Neural progenitor cell (in vitro differentiated cells): ENCODE measurements around the gene CEP131. TPM values are rescaled to one million over a fixed set of nuclear protein-coding genes. Genes with fewer than 3 reads are reported as not detected.

Experiments
- DNase-seq: peaks from one replicate; pipeline ENCODE4 v3.0.0-alpha.2; 2016; ENCODE audit warnings: low spot score
- H2AFZ ChIP-seq: fragments of 200-600 bp; sonication (generic); replicated peaks from 2 replicates; pipeline ENCODE4 v1.6.1; 2016; ENCODE audit warnings: antibody characterized with exemption
- H3F3A ChIP-seq: fragments of 200-600 bp; sonication (generic); 2 replicates; pipeline ENCODE4 v1.6.1; 2016; ENCODE audit warnings: antibody characterized with exemption, low read depth
- H3K27ac ChIP-seq: fragments of 200-600 bp; sonication (generic); 2 replicates; pipeline ENCODE4 v1.5.1; 2016; ENCODE audit warnings: mild to moderate bottlenecking
- H3K27me3 ChIP-seq: fragments of 200-600 bp; sonication (generic); 2 replicates; pipeline ENCODE4 v1.6.1; 2016; ENCODE audit warnings: mild to moderate bottlenecking, moderate library complexity
- H3K36me3 ChIP-seq: fragments of 200-600 bp; sonication (generic); 2 replicates; pipeline ENCODE4 v1.5.1; 2016
- H3K4me1 ChIP-seq: fragments of 200-600 bp; sonication (generic); 2 replicates; pipeline ENCODE4 v1.6.1; 2016; ENCODE audit warnings: mixed run types
- H3K4me2 ChIP-seq: fragments of 200-600 bp; sonication (generic); 2 replicates; pipeline ENCODE4 v1.6.1; 2016
- H3K4me3 ChIP-seq: fragments of 200-600 bp; sonication (generic); 2 replicates; pipeline ENCODE4 v1.5.1; 2016
- H3K79me2 ChIP-seq: fragments of 200-600 bp; sonication (generic); 2 replicates; pipeline ENCODE4 v1.6.1; 2016; ENCODE audit warnings: low read depth
- H3K9ac ChIP-seq: fragments of 200-600 bp; sonication (generic); 2 replicates; pipeline ENCODE4 v1.6.1; 2016
- H3K9me3 ChIP-seq: fragments of 200-600 bp; sonication (generic); 2 replicates; pipeline ENCODE4 v1.5.1; 2016; ENCODE audit warnings: low read depth
- H4K20me1 ChIP-seq: fragments of 200-600 bp; sonication (generic); 2 replicates; pipeline ENCODE4 v1.6.1; 2016; ENCODE audit warnings: low read depth
- H3K27ac Mint-ChIP-seq: 3 replicates; pipeline ENCODE4 v1.8.0; 2021; ENCODE audit warnings: mixed read lengths
- H3K27me3 Mint-ChIP-seq: 2 replicates; pipeline ENCODE4 v1.8.0; 2022; ENCODE audit warnings: low read depth, mild to moderate bottlenecking, inconsistent platforms, moderate library complexity, mixed read lengths; ENCODE audit not compliant: insufficient read depth
- H3K36me3 Mint-ChIP-seq: 3 replicates; pipeline ENCODE4 v1.8.0; 2021; ENCODE audit warnings: mixed read lengths
- H3K4me1 Mint-ChIP-seq: 3 replicates; pipeline ENCODE4 v1.8.0; 2021; ENCODE audit warnings: mixed read lengths
- H3K4me3 Mint-ChIP-seq: 3 replicates; pipeline ENCODE4 v1.8.0; 2021; ENCODE audit warnings: mild to moderate bottlenecking, moderate library complexity, mixed read lengths
- H3K9me3 Mint-ChIP-seq: 3 replicates; pipeline ENCODE4 v1.8.0; 2020; ENCODE audit warnings: mixed read lengths
- CTCF ChIP-seq: fragments of 200-600 bp; sonication (generic); IDR thresholded peaks from 2 replicates; pipeline ENCODE4 v1.5.1; 2017; ENCODE audit warnings: antibody characterized with exemption, mild to moderate bottlenecking
- EZH2 ChIP-seq: fragments of 200-600 bp; sonication (generic); IDR thresholded peaks from 2 replicates; pipeline ENCODE4 v1.6.1; 2017; ENCODE audit warnings: antibody characterized with exemption, mild to moderate bottlenecking, moderate library complexity
- EZH2phosphoT487 ChIP-seq: fragments of 200-600 bp; sonication (generic); IDR thresholded peaks from 2 replicates; pipeline ENCODE4 v1.6.1; 2017; ENCODE audit warnings: antibody characterized with exemption
- total RNA-seq: library from RNA; depleted of rRNA; stranded (reverse); fragments of >200 nt; gene quantifications from 2 replicates; pipeline ENCODE4 v1.2.3, GENCODE V29; 2015; ENCODE audit warnings: low replicate concordance

Gene CEP131
- total RNA-seq, 1 donor from 2014 or later = 7.7 TPM

- TF ChIP-seq CTCF = no peak
- TF ChIP-seq EZH2phosphoT487 = no peak
- TF ChIP-seq EZH2 = no peak
- Mint-ChIP-seq H3K27ac (peak overlapping the region; percentile 72), H3K9me3 (no peaks in the 10 kb centered on the region), H3K27me3 (no peaks in the 10 kb centered on the region), H3K4me1 (peaks cover 10% of the 10 kb centered on the region), H3K36me3 (no peaks in the 10 kb centered on the region), H3K4me3 (no peak overlapping the region)
- H3K9ac ChIP-seq = no peak overlapping the region
- H3K27ac ChIP-seq = no peak overlapping the region
- H2AFZ ChIP-seq = no peak overlapping the region
- H3K4me3 ChIP-seq = no peak overlapping the region
- no peaks in the 10 kb centered on the region for H3K9me3 ChIP-seq
- no peaks in the 10 kb centered on the region for H3K79me2 ChIP-seq
- no peak for DNase-seq
- H3F3A ChIP-seq = peaks cover 12% of the 10 kb centered on the region
- H3K4me1 ChIP-seq = peaks cover 13% of the 10 kb centered on the region
- no peak overlapping the region for H3K4me2 ChIP-seq
- H3K36me3 ChIP-seq = no peaks in the 10 kb centered on the region
- peaks cover 9% of the 10 kb centered on the region for H3K27me3 ChIP-seq
- H4K20me1 ChIP-seq = no peaks in the 10 kb centered on the region
These were observed 59.6 kb downstream of the CEP131 start for GRCh38 chr17:81163051-81163695.

GRCh38 chr17:81162491-81162890 is 60.3 kb downstream of the CEP131 start:
- Histone ChIP-seq H3K9me3 (no peaks in the 10 kb centered on the region), H3K79me2 (no peaks in the 10 kb centered on the region), H3F3A (peaks cover 12% of the 10 kb centered on the region), H3K4me1 (peaks cover 13% of the 10 kb centered on the region), H3K27ac (no peak overlapping the region), H3K27me3 (peaks cover 9% of the 10 kb centered on the region), H3K4me3 (no peak overlapping the region), H3K36me3 (no peaks in the 10 kb centered on the region), H4K20me1 (no peaks in the 10 kb centered on the region), H2AFZ (no peak overlapping the region), H3K4me2 (no peak overlapping the region), H3K9ac (no peak overlapping the region)
- Mint-ChIP-seq H3K4me3 (no peak overlapping the region), H3K36me3 (no peaks in the 10 kb centered on the region), H3K27ac (no peak overlapping the region), H3K27me3 (no peaks in the 10 kb centered on the region), H3K4me1 (peaks cover 10% of the 10 kb centered on the region), H3K9me3 (no peaks in the 10 kb centered on the region)
- TF ChIP-seq CTCF (no peak), EZH2phosphoT487 (no peak), EZH2 (no peak)
- DNase-seq = no peak

- Histone ChIP-seq H3K4me1 (peaks cover 13% of the 10 kb centered on the region), H4K20me1 (no peaks in the 10 kb centered on the region), H3K4me2 (no peak overlapping the region), H3K27me3 (peaks cover 6% of the 10 kb centered on the region), H3F3A (peaks cover 12% of the 10 kb centered on the region), H2AFZ (no peak overlapping the region), H3K79me2 (no peaks in the 10 kb centered on the region), H3K9me3 (no peaks in the 10 kb centered on the region), H3K9ac (no peak overlapping the region), H3K4me3 (no peak overlapping the region), H3K36me3 (no peaks in the 10 kb centered on the region), H3K27ac (no peak overlapping the region)
- H3K36me3 Mint-ChIP-seq = no peaks in the 10 kb centered on the region
- no peaks in the 10 kb centered on the region for H3K27me3 Mint-ChIP-seq
- H3K27ac Mint-ChIP-seq = no peak overlapping the region
- H3K4me1 Mint-ChIP-seq = peaks cover 7% of the 10 kb centered on the region
- no peaks in the 10 kb centered on the region for H3K9me3 Mint-ChIP-seq
- no peak for DNase-seq
- no peak for TF ChIP-seq EZH2phosphoT487
- no peak for TF ChIP-seq EZH2
- no peak for TF ChIP-seq CTCF
- H3K4me3 Mint-ChIP-seq = no peak overlapping the region
These were observed 60.8 kb downstream of the CEP131 start for GRCh38 chr17:81161972-81162371.
